SU-DHL-6 (cell line): Measurements from ENCODE around the gene TESK2.

Experiments
- CTCF ChIP-seq: fragments of 200-600 bp; sonication (generic); IDR thresholded peaks from one replicate; pipeline ENCODE4 v1.5.1; 2017; ENCODE audit warnings: antibody characterized with exemption, mild to moderate bottlenecking, low read length, moderate library complexity; ENCODE audit not compliant: insufficient read depth, poor library complexity, severe bottlenecking
- EZH2phosphoT487 ChIP-seq: fragments of 200-600 bp; sonication (generic), shearing (Covaris generic); conservative IDR thresholded peaks from 2 replicates; pipeline ENCODE4 v1.6.1; 2018; ENCODE audit warnings: mild to moderate bottlenecking, antibody characterized with exemption, low read length, moderate library complexity, mixed read lengths

- TF ChIP-seq CTCF (no peak), EZH2phosphoT487 (no peak)
Measured at GRCh38 chr1:45395051-45395450, 95.9 kb downstream of the TESK2 start.
